CD4-positive, alpha-beta T cell (primary cell): Measurements from ENCODE around the gene FKBP5. TPM values are rescaled to one million over a fixed set of nuclear protein-coding genes. Genes with fewer than 3 reads are reported as not detected.
A peak's percentile ranks its signal among the peaks of the same experiment; 100 is the strongest.

ENCODE experiments used
- ATAC-seq: fragments of 200-7000 bp; cut with Tn5 transposase; one replicate; pipeline ENCODE4 v1.10.0; 2022; ENCODE audit warnings: mild to moderate bottlenecking; ENCODE audit not compliant: poor library complexity
- CTCF ChIA-PET: fragments of 350-600 bp; sonication (Branson Sonifier 250); formaldehyde crosslinking; loops from one replicate; lab custom pipeline; 2021; ENCODE audit warnings: antibody characterized with exemption, inconsistent platforms; lab: Charles Lee
- POLR2A ChIA-PET: fragments of 350-600 bp; sonication (Branson Sonifier 250); formaldehyde crosslinking; loops from one replicate; lab custom pipeline; 2021; ENCODE audit warnings: antibody characterized with exemption, inconsistent platforms; lab: Charles Lee
- DNase-seq, 14 experiments: peaks; one replicate each; pipeline ENCODE4 v3.0.0-alpha.2; 2013 to 2020; ENCODE audit warnings: mixed read lengths in 2 of 14
- H3K27ac ChIP-seq, 2 donors: one replicate each; pipeline versions ENCODE4 v1.5.1 to v1.7.0; 2013; ENCODE audit warnings: low read length in 2 of 2, low read depth in 1 of 2, mild to moderate bottlenecking in 1 of 2
- H3K27me3 ChIP-seq, 2 experiments: 1 replicate in 1 of 2; 2 replicates in 1 of 2; pipeline versions ENCODE4 v1.6.1 to v1.7.0; 2013; ENCODE audit warnings: low read length in 2 of 2, control low read depth in 1 of 2, mild to moderate bottlenecking in 1 of 2, moderate library complexity in 1 of 2; ENCODE audit not compliant: insufficient read depth in 2 of 2, control insufficient read depth in 1 of 2
- H3K36me3 ChIP-seq: one replicate; pipeline ENCODE4 v1.6.1; 2013; ENCODE audit warnings: low read length, control low read depth; ENCODE audit not compliant: insufficient read depth
- H3K4me1 ChIP-seq: one replicate; pipeline ENCODE4 v1.6.1; 2013; ENCODE audit warnings: low read length, control low read depth; ENCODE audit not compliant: insufficient read depth
- H3K4me3 ChIP-seq: one replicate; pipeline ENCODE4 v1.5.1; 2013; ENCODE audit warnings: mild to moderate bottlenecking, low read length, moderate library complexity
- H3K9me3 ChIP-seq, 2 experiments: 1 replicate in 1 of 2; 2 replicates in 1 of 2; pipeline versions ENCODE4 v1.6.1 to v1.7.0; 2013; ENCODE audit warnings: low read length in 2 of 2, mild to moderate bottlenecking in 2 of 2, control low read depth in 1 of 2, moderate library complexity in 1 of 2; ENCODE audit not compliant: control insufficient read depth in 1 of 2, insufficient read depth in 1 of 2
- H3K27ac Mint-ChIP-seq: one replicate; pipeline ENCODE4 v1.8.0; 2020; ENCODE audit warnings: mixed read lengths
- H3K27me3 Mint-ChIP-seq: one replicate; pipeline ENCODE4 v1.8.0; 2021; ENCODE audit warnings: mixed read lengths
- H3K36me3 Mint-ChIP-seq: one replicate; pipeline ENCODE4 v1.8.0; 2021; ENCODE audit warnings: low read depth, mixed read lengths
- H3K4me1 Mint-ChIP-seq: one replicate; pipeline ENCODE4 v1.8.0; 2021; ENCODE audit warnings: low read depth, mixed read lengths
- H3K4me3 Mint-ChIP-seq: one replicate; pipeline ENCODE4 v1.8.0; 2020; ENCODE audit warnings: mild to moderate bottlenecking, mixed read lengths
- H3K9me3 Mint-ChIP-seq: one replicate; pipeline ENCODE4 v1.8.0; 2020; ENCODE audit warnings: mixed read lengths
- CTCF ChIP-seq: fragments of 200-600 bp; IDR thresholded peaks from one replicate; pipeline ENCODE4 v1.8.0; 2022; ENCODE audit warnings: antibody characterized with exemption, mild to moderate bottlenecking
- intact Hi-C, 2 experiments: fragments of 100-400 bp; cut with DNase I in 1 of 2; cut with micrococcal nuclease in 1 of 2; formaldehyde crosslinking; loops; one replicate each; pipeline versions ENCODE4 v1.15.1 to v1.9.0; 2023 to 2025; cut with DNase I, micrococcal nuclease
- total RNA-seq, 174 experiments: library from RNA in 2 of 174; stranded (reverse) in 2 of 174; gene quantifications; one replicate each; pipeline ENCODE4 v1.2.3 and lab custom pipeline; 2021 to 2026

The FKBP5 gene
- total RNA-seq, 2 experiments from 2014 or later, result 72.6 to 75.9 TPM

- DNase-seq (no peak), ATAC-seq (no peak)
- no peaks in the 10 kb centered on the region for H3K27me3 ChIP-seq
- no peaks in the 10 kb centered on the region for H3K36me3 ChIP-seq
- peaks cover 86% of the 10 kb centered on the region for H3K4me1 Mint-ChIP-seq
- intact Hi-C loops, result loop anchor here in 1 of 2 experiments (5.0 kb wide), 1 partner anchor 131 kb away; no protein-coding TSS in a partner anchor
- POLR2A ChIA-PET, result interaction anchor here (1.4 to 8.0 kb wide), 3 partner anchors 46 to 133 kb away, joined by 7 to 96 read pairs (median 69); partner anchors contain the start of gene FKBP5
- H3K36me3 Mint-ChIP-seq, result no peaks in the 10 kb centered on the region
- H3K27ac ChIP-seq, result no peak overlapping the region
- no peak overlapping the region for H3K4me3 ChIP-seq
- peak overlapping the region; percentile 58 for H3K4me3 Mint-ChIP-seq
- peaks cover 92% of the 10 kb centered on the region for H3K4me1 ChIP-seq
- H3K9me3 Mint-ChIP-seq, result no peaks in the 10 kb centered on the region
- no peak for TF ChIP-seq CTCF
- CTCF ChIA-PET, result interaction anchor here (1.1 to 5.4 kb wide), 3 partner anchors 50 to 150 kb away, joined by 3 to 60 read pairs (median 19); no protein-coding TSS in a partner anchor
- H3K27ac Mint-ChIP-seq, result peak overlapping the region; percentile 87
- no peaks in the 10 kb centered on the region for H3K9me3 ChIP-seq
- H3K27me3 Mint-ChIP-seq, result no peaks in the 10 kb centered on the region
Measured at GRCh38 chr6:35733633-35734032, 44.9 kb upstream of the FKBP5 start.

- peak overlapping the region; percentile 87 for H3K4me3 ChIP-seq
- H3K36me3 Mint-ChIP-seq, result no peaks in the 10 kb centered on the region
- no peaks in the 10 kb centered on the region for H3K9me3 ChIP-seq
- no peaks in the 10 kb centered on the region for H3K36me3 ChIP-seq
- CTCF ChIA-PET, result interaction anchor here (0.6 to 3.9 kb wide), 11 partner anchors 9 to 147 kb away, joined by 3 to 19 read pairs (median 4); no protein-coding TSS in a partner anchor
- H3K27ac ChIP-seq, result peak overlapping the region; percentile 94 to 96
- H3K4me1 Mint-ChIP-seq, result peaks cover 92% of the 10 kb centered on the region
- DNase-seq, result peak; percentile 88 to 98 (median 94)
- no peaks in the 10 kb centered on the region for H3K27me3 ChIP-seq
- POLR2A ChIA-PET, result interaction anchor here (0.7 to 8.0 kb wide), 27 partner anchors 10 to 472 kb away, joined by 3 to 96 read pairs (median 5); partner anchors contain the start of genes FKBP5, PPARD and ZNF76
- H3K9me3 Mint-ChIP-seq, result no peaks in the 10 kb centered on the region
- intact Hi-C loops, result loop anchor here (1.0 to 5.0 kb wide), 3 partner anchors 44 to 148 kb away; partner anchors contain the start of gene FKBP5 (in 2 of the 2)
- peak overlapping the region; percentile 96 for H3K4me3 Mint-ChIP-seq
- H3K27me3 Mint-ChIP-seq, result no peaks in the 10 kb centered on the region
- TF ChIP-seq CTCF, result no peak
- peaks cover 97% of the 10 kb centered on the region for H3K4me1 ChIP-seq
- ATAC-seq, result peak; percentile 55
- peak overlapping the region; percentile 87 for H3K27ac Mint-ChIP-seq
Measured at GRCh38 chr6:35731736-35732532, 43.2 kb upstream of the FKBP5 start.

- Histone ChIP-seq H3K36me3 (no peaks in the 10 kb centered on the region), H3K4me3 (peak overlapping the region; percentile 87), H3K27me3 (no peaks in the 10 kb centered on the region), H3K9me3 (no peaks in the 10 kb centered on the region), H3K27ac (peak overlapping the region; percentile 94 to 96), H3K4me1 (peaks cover 97% of the 10 kb centered on the region)
- POLR2A ChIA-PET, result interaction anchor here (1.4 to 8.0 kb wide), 15 partner anchors 9 to 472 kb away, joined by 3 to 96 read pairs (median 7); partner anchors contain the start of genes FKBP5, PPARD and ZNF76
- DNase-seq (peak; percentile 84 to 97 (median 92)), ATAC-seq (peak; percentile 46)
- no peak for TF ChIP-seq CTCF
- H3K27me3 Mint-ChIP-seq, result no peaks in the 10 kb centered on the region
- H3K27ac Mint-ChIP-seq, result peak overlapping the region; percentile 87
- peaks cover 92% of the 10 kb centered on the region for H3K4me1 Mint-ChIP-seq
- CTCF ChIA-PET, result interaction anchor here (1.1 to 3.9 kb wide), 7 partner anchors 45 to 147 kb away, joined by 3 to 19 read pairs (median 4); no protein-coding TSS in a partner anchor
- peak overlapping the region; percentile 96 for H3K4me3 Mint-ChIP-seq
- no peaks in the 10 kb centered on the region for H3K9me3 Mint-ChIP-seq
- intact Hi-C loops, result loop anchor here (1.0 to 5.0 kb wide), 2 partner anchors 43 to 129 kb away; partner anchors contain the start of gene FKBP5 (in 1 of the 2)
- H3K36me3 Mint-ChIP-seq, result no peaks in the 10 kb centered on the region
Measured at GRCh38 chr6:35731414-35731735, 42.7 kb upstream of the FKBP5 start.
